Prostate gland (tissue), 2 donors: ENCODE measurements around the gene FGD5. TPM values are rescaled to one million over a fixed set of nuclear protein-coding genes. Genes with fewer than 3 reads are reported as not detected.

Experiments used
- DNase-seq: peaks from one replicate; pipeline ENCODE4 v3.0.0-alpha.2; 2019; ENCODE audit warnings: low spot score
- H3K27ac ChIP-seq, 2 donors: fragments of 200-600 bp; sonication (generic); 2 replicates each; pipeline ENCODE4 v1.5.1; 2017 to 2019
- H3K27me3 ChIP-seq: fragments of 200-600 bp; sonication (generic); replicated peaks from 2 replicates; pipeline ENCODE4 v1.5.1; 2019; ENCODE audit not compliant: insufficient read depth
- H3K36me3 ChIP-seq, 2 donors: fragments of 200-600 bp; sonication (generic); 1 replicate in 1 of 2; 2 replicates in 1 of 2; pipeline versions ENCODE4 v1.5.1 to v1.8.1; 2017 to 2019
- H3K4me1 ChIP-seq: fragments of 200-600 bp; sonication (generic); replicated peaks from 2 replicates; pipeline ENCODE4 v1.5.1; 2019
- H3K4me3 ChIP-seq, 2 donors: fragments of 200-600 bp; sonication (generic); 2 replicates each; pipeline ENCODE4 v1.5.1; 2017 to 2019
- H3K9me3 ChIP-seq: fragments of 200-600 bp; sonication (generic); 2 replicates; pipeline ENCODE4 v1.5.1; 2017
- CTCF ChIP-seq, 4 experiments: fragments of 200-600 bp in 2 of 4; fragments of 450-650 bp in 2 of 4; sonication (generic) in 2 of 4; IDR thresholded peaks; 1 replicate in 3 of 4; 2 replicates in 1 of 4; pipeline ENCODE4 v1.5.1; 2016 to 2019; ENCODE audit warnings: antibody characterized with exemption in 4 of 4, mild to moderate bottlenecking in 2 of 4, moderate library complexity in 2 of 4
- POLR2A ChIP-seq: fragments of 450-650 bp; IDR thresholded peaks from one replicate; pipeline ENCODE4 v1.6.1; 2016; ENCODE audit warnings: antibody characterized with exemption, mild to moderate bottlenecking
- POLR2AphosphoS5 ChIP-seq: sonication (generic); formaldehyde crosslinking; IDR thresholded peaks from one replicate; pipeline ENCODE4 v1.6.1; 2017; ENCODE audit warnings: antibody characterized with exemption
- WGBS: methylation state at CpG from one replicate; pipeline ENCODE4 v1.1.5; 2018; 5-methylcytosine and 5-hydroxymethylcytosine counted together
- intact Hi-C: fragments of 100-400 bp; cut with DNase I; formaldehyde crosslinking; loops from one replicate; pipeline ENCODE4 v1.14.2; 2022
- total RNA-seq, 2 donors: library from RNA; depleted of rRNA; stranded (reverse); fragments of >200 nt; gene quantifications; one replicate each; pipeline ENCODE4 v1.1.0, GENCODE V29; 2016

Gene FGD5
- total RNA-seq, 2 donors from 2014 or later, result 4.5 to 15.8 TPM

DNA sequence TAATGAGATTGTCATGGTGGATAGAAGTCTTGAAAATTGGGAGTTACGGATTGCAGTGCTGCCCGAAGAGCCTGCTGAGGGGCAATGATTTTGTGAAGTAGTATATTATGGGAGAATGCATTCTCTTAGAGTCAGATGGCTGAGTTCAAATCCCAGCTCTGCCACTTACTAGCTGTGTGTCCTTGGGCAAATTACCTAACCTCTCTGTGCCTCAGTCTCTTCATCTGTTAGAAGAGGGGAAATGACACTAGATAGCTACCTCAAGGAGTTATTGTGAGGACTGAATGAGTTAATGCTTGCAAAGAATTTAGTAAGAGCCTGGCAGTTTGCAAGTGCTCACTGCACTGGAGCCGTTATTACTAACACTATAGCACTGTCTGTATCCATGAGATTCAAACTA lies 15.4 kb downstream of the FGD5 start:
- 89% methylated on average over 3 of the region's 3 CpGs for WGBS
- H3K27ac ChIP-seq, result no peak overlapping the region
- no peaks in the 10 kb centered on the region for H3K27me3 ChIP-seq
- H3K4me1 ChIP-seq, result no peaks in the 10 kb centered on the region
- TF ChIP-seq CTCF (IDR thresholded peaks at IDR 0.05), result no peak
- TF ChIP-seq POLR2AphosphoS5, result no peak
- TF ChIP-seq POLR2A, result no peak
- no peak for DNase-seq
- no peaks in the 10 kb centered on the region for H3K9me3 ChIP-seq
- H3K4me3 ChIP-seq, result no peak overlapping the region
- intact Hi-C loops, result no loop called here
- H3K36me3 ChIP-seq, result no peaks in the 10 kb centered on the region

GRCh38 chr3:14834807-14835466 lies 16.2 kb downstream of the FGD5 start:
- H3K4me1 ChIP-seq, result no peaks in the 10 kb centered on the region

DNA sequence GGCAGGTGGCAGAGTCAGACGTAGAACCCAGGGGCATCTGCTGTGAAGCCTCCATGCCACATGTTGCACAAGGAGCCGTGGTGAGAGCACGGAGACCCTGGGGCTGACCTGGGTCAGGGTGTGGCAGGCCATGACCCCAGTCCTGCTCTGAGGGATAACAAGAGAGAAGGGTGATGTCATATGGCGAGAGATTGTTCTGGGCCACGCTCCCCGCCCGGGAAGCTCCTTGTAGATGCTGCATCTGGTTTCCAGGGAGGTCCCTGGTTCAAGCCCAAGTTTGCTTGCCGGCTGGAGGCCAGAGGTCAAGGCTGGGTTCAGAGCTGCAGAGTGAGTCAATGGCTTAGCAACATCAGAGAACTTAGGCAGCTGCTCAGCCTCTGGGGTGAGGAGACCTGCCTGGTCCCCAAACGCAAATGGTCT lies 17.3 kb downstream of the FGD5 start:
- TF ChIP-seq POLR2AphosphoS5, result no peak
- TF ChIP-seq CTCF (IDR thresholded peaks at IDR 0.05), result no peak
- TF ChIP-seq POLR2A, result no peak
- Histone ChIP-seq H3K4me1 (no peaks in the 10 kb centered on the region), H3K27ac (no peak overlapping the region), H3K4me3 (no peak overlapping the region), H3K9me3 (no peaks in the 10 kb centered on the region), H3K36me3 (no peaks in the 10 kb centered on the region), H3K27me3 (no peaks in the 10 kb centered on the region)
- intact Hi-C loops, result no loop called here
- DNase-seq, result no peak
- 74% methylated on average over 5 of the region's 9 CpGs for WGBS

More at GRCh38 chr3:14834807-14835466, 16.2 kb downstream of the FGD5 start:
- no peaks in the 10 kb centered on the region for H3K27me3 ChIP-seq
- WGBS, result 95% methylated on average over 15 of the region's 15 CpGs
- TF ChIP-seq POLR2A, result no peak
- TF ChIP-seq CTCF (IDR thresholded peaks at IDR 0.05), result no peak
- no peak for TF ChIP-seq POLR2AphosphoS5
- no peak for DNase-seq
- intact Hi-C loops, result no loop called here
- no peaks in the 10 kb centered on the region for H3K9me3 ChIP-seq
- H3K36me3 ChIP-seq, result no peaks in the 10 kb centered on the region
- no peak overlapping the region for H3K4me3 ChIP-seq
- no peak overlapping the region for H3K27ac ChIP-seq

DNA sequence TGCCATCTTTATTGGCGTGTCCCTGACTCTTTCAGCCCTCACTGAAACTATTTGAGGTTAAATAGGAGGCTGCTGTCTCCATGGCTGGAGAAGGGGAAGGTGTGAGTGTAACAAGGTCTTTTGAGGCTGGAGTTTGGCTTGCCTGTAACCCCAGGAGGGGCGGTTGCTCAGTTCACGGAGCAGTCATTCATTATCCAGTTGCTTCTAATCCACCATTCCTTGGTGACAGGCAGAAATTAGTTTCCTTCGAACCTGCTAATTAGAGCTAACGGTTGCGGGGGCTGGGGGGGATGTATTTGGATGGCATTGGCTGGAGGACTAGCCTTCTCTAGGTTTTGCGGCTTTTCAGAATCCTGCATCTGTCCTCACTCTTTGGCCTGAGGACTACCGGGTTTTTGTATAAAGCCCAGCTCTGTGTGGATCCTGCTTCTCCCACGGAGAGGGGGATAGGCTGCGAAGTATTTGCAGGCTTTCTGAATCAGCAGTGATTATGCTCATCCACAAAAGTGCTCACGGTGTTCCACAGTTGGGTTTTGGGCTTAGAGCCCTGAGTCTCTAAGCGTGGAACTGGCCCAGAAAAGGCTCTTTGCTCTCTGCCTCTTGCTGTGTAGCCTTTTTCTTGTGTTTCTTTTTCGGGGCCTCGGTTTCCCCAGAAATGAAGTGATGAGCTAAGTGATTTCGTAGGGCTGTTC lies 18.6 kb downstream of the FGD5 start:
- H3K27me3 ChIP-seq, result no peaks in the 10 kb centered on the region
- no peak for DNase-seq
- no peaks in the 10 kb centered on the region for H3K4me1 ChIP-seq
- H3K4me3 ChIP-seq, result no peak overlapping the region
- no peaks in the 10 kb centered on the region for H3K9me3 ChIP-seq
- TF ChIP-seq CTCF (IDR thresholded peaks at IDR 0.05), result no peak
- TF ChIP-seq POLR2AphosphoS5, result no peak
- TF ChIP-seq POLR2A, result no peak
- intact Hi-C loops, result no loop called here
- H3K27ac ChIP-seq, result no peak overlapping the region
- WGBS, result 75% methylated on average over 15 of the region's 15 CpGs
- H3K36me3 ChIP-seq, result no peaks in the 10 kb centered on the region

DNA sequence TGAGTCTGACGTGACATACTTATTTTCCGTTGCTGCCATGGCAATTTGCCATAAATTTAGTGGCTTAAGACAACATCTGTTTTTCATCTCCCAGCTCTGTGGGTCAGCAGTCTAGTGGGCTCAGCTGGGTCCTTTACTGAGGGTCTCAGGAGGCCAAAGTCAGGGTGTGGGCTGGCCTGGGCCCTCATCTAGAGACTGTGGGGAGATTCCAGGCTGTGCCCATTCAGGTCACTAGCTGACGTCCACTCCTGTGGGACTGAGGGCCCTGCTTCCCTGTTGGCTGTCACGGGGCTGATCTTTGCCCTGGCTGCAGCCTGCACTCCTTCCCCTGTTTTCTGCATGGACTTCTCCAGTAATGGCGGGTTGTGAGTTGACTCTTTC lies 19.1 kb downstream of the FGD5 start:
- no peak for DNase-seq
- Histone ChIP-seq H3K27me3 (no peaks in the 10 kb centered on the region), H3K4me3 (no peak overlapping the region), H3K36me3 (no peaks in the 10 kb centered on the region), H3K4me1 (no peaks in the 10 kb centered on the region), H3K27ac (no peak overlapping the region), H3K9me3 (no peaks in the 10 kb centered on the region)
- TF ChIP-seq POLR2A (no peak), POLR2AphosphoS5 (no peak), CTCF (IDR thresholded peaks at IDR 0.05) (no peak)
- 71% methylated on average over 5 of the region's 5 CpGs for WGBS
- intact Hi-C loops, result no loop called here
